Skeletal muscle satellite cell (primary cell): ENCODE measurements around the gene IL32.

Experiments
- H3K27me3 ChIP-seq: 2 replicates; pipeline ENCODE4 v1.7.0; 2013; ENCODE audit warnings: low read length; ENCODE audit not compliant: control insufficient read depth, insufficient read depth
- H3K36me3 ChIP-seq: 2 replicates; pipeline ENCODE4 v1.7.0; 2013; ENCODE audit warnings: mild to moderate bottlenecking, control low read depth, low read length; ENCODE audit not compliant: insufficient read depth
- H3K4me1 ChIP-seq: 2 replicates; pipeline ENCODE4 v1.7.0; 2013; ENCODE audit warnings: low read length; ENCODE audit not compliant: control insufficient read depth, insufficient read depth
- H3K4me2 ChIP-seq: 2 replicates; pipeline ENCODE4 v1.7.0; 2013; ENCODE audit warnings: mild to moderate bottlenecking, low read length
- H3K4me3 ChIP-seq: 2 replicates; pipeline ENCODE4 v1.7.0; 2013; ENCODE audit warnings: low read length
- H3K9ac ChIP-seq: 2 replicates; pipeline ENCODE4 v1.7.0; 2013; ENCODE audit warnings: mild to moderate bottlenecking, low read depth, low read length, moderate library complexity
- H3K9me3 ChIP-seq: replicated peaks from 2 replicates; pipeline ENCODE4 v1.7.0; 2013; ENCODE audit warnings: mild to moderate bottlenecking, control low read depth, low read length

Gene IL32

GRCh38 chr16:3022684-3023414 is 42.6 kb upstream of the IL32 start:
- peaks cover 29% of the 10 kb centered on the region for H3K36me3 ChIP-seq
- peaks cover 21% of the 10 kb centered on the region for H3K4me1 ChIP-seq

GRCh38 chr16:3023415-3023668 is 42.1 kb upstream of the IL32 start:
- Histone ChIP-seq H3K4me3 (peak overlapping the region; percentile 97), H3K27me3 (no peaks in the 10 kb centered on the region), H3K9ac (peak overlapping the region; percentile 100), H3K9me3 (no peaks in the 10 kb centered on the region), H3K4me1 (peaks cover 21% of the 10 kb centered on the region), H3K36me3 (peaks cover 29% of the 10 kb centered on the region), H3K4me2 (peak overlapping the region; percentile 96)

More at GRCh38 chr16:3022684-3023414, 42.6 kb upstream of the IL32 start:
- H3K4me3 ChIP-seq, result peak overlapping the region; percentile 97
- H3K9me3 ChIP-seq, result no peaks in the 10 kb centered on the region
- H3K4me2 ChIP-seq, result peak overlapping the region; percentile 96
- H3K9ac ChIP-seq, result peak overlapping the region; percentile 100
- no peaks in the 10 kb centered on the region for H3K27me3 ChIP-seq

- Histone ChIP-seq H3K4me1 (peaks cover 21% of the 10 kb centered on the region), H3K4me3 (peak within 1 kb of the TSS; percentile 97), H3K9me3 (no peaks in the 10 kb centered on the region), H3K27me3 (peaks cover under 1% of the 10 kb centered on the region), H3K4me2 (peak within 1 kb of the TSS; percentile 96), H3K9ac (peak within 1 kb of the TSS; percentile 100), H3K36me3 (peaks cover 29% of the 10 kb centered on the region)
Measured at GRCh38 chr16:3023669-3024478, 41.6 kb upstream of the IL32 start, which contains the start of the genes HCFC1R1 and THOC6. TSS of gene HCFC1R1 (minus strand) at chr16:3023942. CDS start at chr16:3023941, 1 bp downstream. TSS of gene THOC6 (plus strand) at chr16:3024035. CDS start at chr16:3024327, 292 bp downstream.

DNA sequence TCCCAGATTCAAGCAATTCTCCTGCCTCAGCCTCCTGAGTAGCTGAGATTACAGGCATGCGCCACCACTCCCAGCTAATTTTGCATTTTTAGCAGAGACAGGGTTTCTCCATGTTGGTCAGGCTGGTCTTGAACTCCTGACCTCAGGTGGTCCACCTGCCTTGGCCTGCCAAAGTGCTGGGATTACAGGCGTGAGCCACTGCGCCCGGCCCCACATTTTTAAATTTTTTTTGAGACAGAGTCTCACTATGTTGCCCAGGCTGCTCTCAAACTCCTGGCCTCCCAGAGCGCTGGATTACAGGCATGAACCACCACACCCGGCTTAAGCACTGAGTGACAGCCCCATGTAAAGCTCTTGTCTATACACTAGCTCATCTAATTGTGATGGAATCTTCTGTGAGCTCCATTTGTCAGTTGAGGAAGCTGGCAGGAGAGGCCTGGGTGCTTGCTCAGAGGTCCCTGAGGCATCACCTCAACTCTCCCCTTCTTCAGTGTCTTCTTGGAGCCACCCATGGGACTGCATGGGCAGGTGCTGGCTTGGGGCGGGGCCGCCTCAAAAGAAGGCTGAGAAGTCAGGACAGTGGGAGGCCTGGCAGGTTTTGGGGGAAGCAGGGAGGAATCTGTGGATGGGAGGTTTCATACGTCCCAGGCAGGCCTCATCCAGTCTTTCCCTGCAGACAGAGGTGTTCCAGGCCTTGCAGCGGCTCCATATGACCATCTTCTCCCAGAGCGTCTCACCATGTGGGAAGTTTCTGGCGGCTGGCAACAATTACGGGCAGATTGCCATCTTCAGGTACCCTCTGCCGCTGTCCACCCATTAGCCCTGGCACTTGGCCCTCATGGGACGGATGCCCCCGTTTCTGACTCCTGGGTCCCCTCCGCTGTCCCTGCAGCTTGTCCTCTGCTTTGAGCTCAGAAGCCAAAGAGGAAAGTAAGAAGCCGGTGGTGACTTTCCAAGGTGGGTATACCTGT is 40.1 kb upstream of the IL32 start:
- Histone ChIP-seq H3K9ac (no peak overlapping the region), H3K4me3 (no peak overlapping the region), H3K4me1 (peaks cover 26% of the 10 kb centered on the region), H3K36me3 (peaks cover 28% of the 10 kb centered on the region), H3K27me3 (peaks cover 14% of the 10 kb centered on the region), H3K9me3 (no peaks in the 10 kb centered on the region), H3K4me2 (no peak overlapping the region)

DNA sequence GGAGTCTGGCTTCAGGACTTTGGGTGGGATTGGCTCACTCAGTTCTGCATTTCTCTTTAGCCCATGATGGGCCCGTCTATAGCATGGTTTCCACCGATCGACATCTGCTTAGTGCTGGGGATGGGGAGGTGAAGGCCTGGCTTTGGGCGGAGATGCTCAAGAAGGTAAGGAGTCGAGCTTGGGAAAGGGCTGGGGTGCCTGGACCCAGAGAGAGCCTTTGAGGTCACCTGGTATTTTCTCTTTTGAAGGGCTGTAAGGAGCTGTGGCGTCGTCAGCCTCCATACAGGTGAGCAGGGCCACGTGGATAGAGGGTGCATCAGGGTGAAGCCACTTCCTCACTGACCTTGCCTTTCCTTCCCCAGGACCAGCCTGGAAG is 39.4 kb upstream of the IL32 start:
- H3K4me2 ChIP-seq, result no peak overlapping the region
- H3K36me3 ChIP-seq, result peaks cover 25% of the 10 kb centered on the region
- no peaks in the 10 kb centered on the region for H3K9me3 ChIP-seq
- peaks cover 15% of the 10 kb centered on the region for H3K27me3 ChIP-seq
- no peak overlapping the region for H3K9ac ChIP-seq
- H3K4me1 ChIP-seq, result peaks cover 26% of the 10 kb centered on the region
- H3K4me3 ChIP-seq, result no peak overlapping the region

DNA sequence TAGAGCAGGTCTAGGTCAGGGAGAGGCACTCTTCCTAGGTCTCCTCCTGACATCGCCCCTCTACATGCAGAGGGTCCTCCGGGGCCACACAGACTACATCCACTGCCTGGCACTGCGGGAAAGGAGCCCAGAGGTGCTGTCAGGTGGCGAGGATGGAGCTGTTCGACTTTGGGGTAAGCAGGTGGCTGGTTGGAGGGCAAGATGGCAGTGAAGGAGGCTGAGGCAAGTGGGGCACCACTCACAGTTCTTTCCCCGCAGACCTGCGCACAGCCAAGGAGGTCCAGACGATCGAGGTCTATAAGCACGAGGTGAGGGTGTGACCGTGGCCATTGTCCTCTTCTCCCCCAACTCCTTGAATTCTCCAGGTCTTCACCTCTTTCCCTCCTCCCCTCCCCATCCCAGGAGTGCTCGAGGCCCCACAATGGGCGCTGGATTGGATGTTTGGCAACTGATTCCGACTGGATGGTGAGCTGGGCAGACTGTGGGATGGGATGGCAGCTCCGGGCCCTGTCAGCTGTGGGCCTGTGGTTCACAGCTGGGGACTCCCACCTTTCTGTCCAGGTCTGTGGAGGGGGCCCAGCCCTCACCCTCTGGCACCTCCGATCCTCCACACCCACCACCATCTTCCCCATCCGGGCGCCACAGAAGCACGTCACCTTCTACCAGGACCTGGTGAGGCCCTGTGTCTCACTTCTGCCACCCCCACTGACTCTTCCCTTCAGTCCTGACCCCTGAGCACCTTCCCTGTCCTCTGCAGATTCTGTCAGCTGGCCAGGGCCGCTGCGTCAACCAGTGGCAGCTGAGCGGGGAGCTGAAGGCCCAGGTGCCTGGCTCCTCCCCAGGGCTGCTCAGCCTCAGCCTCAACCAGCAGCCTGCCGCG is 38.6 kb upstream of the IL32 start:
- H3K36me3 ChIP-seq, result peaks cover 18% of the 10 kb centered on the region
- H3K4me3 ChIP-seq, result no peak overlapping the region
- H3K4me2 ChIP-seq, result no peak overlapping the region
- H3K9ac ChIP-seq, result no peak overlapping the region
- H3K4me1 ChIP-seq, result peaks cover 26% of the 10 kb centered on the region
- H3K27me3 ChIP-seq, result peaks cover 15% of the 10 kb centered on the region
- no peaks in the 10 kb centered on the region for H3K9me3 ChIP-seq

DNA sequence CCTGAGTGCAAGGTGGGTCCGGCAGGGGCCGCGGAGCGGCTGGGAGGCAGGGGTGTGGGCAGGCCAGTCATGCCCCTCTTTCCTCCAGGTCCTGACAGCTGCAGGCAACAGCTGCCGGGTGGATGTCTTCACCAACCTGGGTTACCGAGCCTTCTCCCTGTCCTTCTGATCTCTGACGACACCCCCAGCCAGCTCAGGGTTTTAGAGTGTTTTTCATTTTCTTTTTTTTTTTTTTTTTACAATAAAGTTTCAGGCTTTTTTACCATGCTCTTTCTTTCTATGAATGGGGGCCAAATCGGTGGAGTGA is 38.0 kb upstream of the IL32 start:
- Histone ChIP-seq H3K4me3 (no peak overlapping the region), H3K36me3 (peaks cover 14% of the 10 kb centered on the region), H3K9me3 (no peaks in the 10 kb centered on the region), H3K9ac (no peak overlapping the region), H3K4me2 (no peak overlapping the region), H3K4me1 (peaks cover 22% of the 10 kb centered on the region), H3K27me3 (peaks cover 20% of the 10 kb centered on the region)

GRCh38 chr16:3027983-3028715 is 37.3 kb upstream of the IL32 start:
- Histone ChIP-seq H3K4me1 (peaks cover 15% of the 10 kb centered on the region), H3K27me3 (peaks cover 27% of the 10 kb centered on the region), H3K4me2 (no peak overlapping the region), H3K4me3 (no peak overlapping the region), H3K9ac (no peak overlapping the region), H3K9me3 (no peaks in the 10 kb centered on the region), H3K36me3 (peaks cover 9% of the 10 kb centered on the region)

GRCh38 chr16:3028716-3029319 is 36.6 kb upstream of the IL32 start:
- no peak overlapping the region for H3K4me2 ChIP-seq
- H3K4me3 ChIP-seq, result no peak overlapping the region
- H3K4me1 ChIP-seq, result peaks cover 8% of the 10 kb centered on the region
- H3K9ac ChIP-seq, result no peak overlapping the region
- H3K36me3 ChIP-seq, result peaks cover 9% of the 10 kb centered on the region
- H3K27me3 ChIP-seq, result peaks cover 34% of the 10 kb centered on the region
- no peaks in the 10 kb centered on the region for H3K9me3 ChIP-seq
